MM.1S (cell line): ENCODE data around the gene CFB.

ENCODE experiments used
- EZH2 ChIP-seq: fragments of 300-600 bp; sonication (generic); optimal IDR thresholded peaks from 2 replicates; pipeline ENCODE3; 2017; ENCODE audit warnings: low read depth, mild to moderate bottlenecking, antibody characterized with exemption, low read length, mixed read lengths
- EZH2phosphoT487 ChIP-seq: fragments of 300-600 bp; sonication (generic); IDR thresholded peaks from 2 replicates; pipeline ENCODE4 v1.6.1; 2018; ENCODE audit warnings: antibody characterized with exemption, low read length
- TF ChIP-seq, protein P1 (sequence below): fragments of 300-600 bp; sonication (generic); IDR thresholded peaks from 2 replicates; pipeline ENCODE4 v1.5.1; 2016; ENCODE audit warnings: antibody characterized with exemption, low read length, mixed read lengths

DNA sequence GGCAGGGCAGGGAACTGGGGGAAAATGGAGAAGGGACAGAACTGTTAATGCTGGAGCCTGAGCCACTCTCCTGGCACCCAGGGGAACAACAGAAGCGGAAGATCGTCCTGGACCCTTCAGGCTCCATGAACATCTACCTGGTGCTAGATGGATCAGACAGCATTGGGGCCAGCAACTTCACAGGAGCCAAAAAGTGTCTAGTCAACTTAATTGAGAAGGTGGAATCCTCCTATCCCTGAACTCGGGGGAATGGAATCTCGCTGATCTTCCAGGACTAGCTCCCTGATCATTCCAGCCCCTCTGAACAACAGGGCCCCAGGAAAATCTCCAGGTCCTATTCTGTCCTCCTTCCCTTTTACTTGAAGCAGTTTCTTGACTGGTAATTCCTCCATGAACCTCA lies 2.0 kb downstream of the CFB start:
- TF ChIP-seq, protein P1, sequence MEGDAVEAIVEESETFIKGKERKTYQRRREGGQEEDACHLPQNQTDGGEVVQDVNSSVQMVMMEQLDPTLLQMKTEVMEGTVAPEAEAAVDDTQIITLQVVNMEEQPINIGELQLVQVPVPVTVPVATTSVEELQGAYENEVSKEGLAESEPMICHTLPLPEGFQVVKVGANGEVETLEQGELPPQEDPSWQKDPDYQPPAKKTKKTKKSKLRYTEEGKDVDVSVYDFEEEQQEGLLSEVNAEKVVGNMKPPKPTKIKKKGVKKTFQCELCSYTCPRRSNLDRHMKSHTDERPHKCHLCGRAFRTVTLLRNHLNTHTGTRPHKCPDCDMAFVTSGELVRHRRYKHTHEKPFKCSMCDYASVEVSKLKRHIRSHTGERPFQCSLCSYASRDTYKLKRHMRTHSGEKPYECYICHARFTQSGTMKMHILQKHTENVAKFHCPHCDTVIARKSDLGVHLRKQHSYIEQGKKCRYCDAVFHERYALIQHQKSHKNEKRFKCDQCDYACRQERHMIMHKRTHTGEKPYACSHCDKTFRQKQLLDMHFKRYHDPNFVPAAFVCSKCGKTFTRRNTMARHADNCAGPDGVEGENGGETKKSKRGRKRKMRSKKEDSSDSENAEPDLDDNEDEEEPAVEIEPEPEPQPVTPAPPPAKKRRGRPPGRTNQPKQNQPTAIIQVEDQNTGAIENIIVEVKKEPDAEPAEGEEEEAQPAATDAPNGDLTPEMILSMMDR = no peak
- TF ChIP-seq EZH2 (no peak), EZH2phosphoT487 (no peak)
